Stimulated activated effector memory CD8-positive, alpha-beta T cell treated with anti-CD3 and anti-CD28 coated beads, Interleukin-12 subunit alpha, Interleukin-12 subunit beta, amount 100 ng/mL, for 72 hours (primary cell): ENCODE results near the gene OR8B8.
"Not testable (repeated sequence)": the region's sequence is repeated elsewhere in the genome, so short reads cannot be mapped to it uniquely, and the experiment has no call there.

ENCODE experiments used
- ATAC-seq: fragments of 150-1000 bp; cut with Tn5 transposase; 2 replicates; pipeline ENCODE4 v1.10.0; 2021
- DNase-seq, 2 donors: peaks; one replicate each; pipeline ENCODE4 v3.0.0; 2021 to 2022; ENCODE audit warnings: low spot score in 2 of 2
- H3K27ac Mint-ChIP-seq: one replicate; pipeline ENCODE4 v1.8.0; 2022; ENCODE audit warnings: mild to moderate bottlenecking, mixed read lengths
- H3K36me3 Mint-ChIP-seq: one replicate; pipeline ENCODE4 v1.8.0; 2022; ENCODE audit warnings: mild to moderate bottlenecking, mixed read lengths
- H3K4me1 Mint-ChIP-seq: one replicate; pipeline ENCODE4 v1.8.0; 2022; ENCODE audit warnings: mixed read lengths
- H3K4me3 Mint-ChIP-seq: one replicate; pipeline ENCODE4 v1.8.0; 2022; ENCODE audit warnings: mild to moderate bottlenecking, mixed read lengths
- H3K9me3 Mint-ChIP-seq: one replicate; pipeline ENCODE4 v1.8.0; 2022; ENCODE audit warnings: mixed read lengths

Gene OR8B8

GRCh38 chr11:124463324-124463723 is 17.8 kb upstream of the OR8B8 start:
- ATAC-seq (no peak), DNase-seq (no peak)
- Mint-ChIP-seq H3K4me3 (no peak overlapping the region), H3K36me3 (no peaks in the 10 kb centered on the region), H3K9me3 (no peaks in the 10 kb centered on the region), H3K4me1 (no peaks in the 10 kb centered on the region), H3K27ac (no peak overlapping the region)

GRCh38 chr11:124460459-124460858 is 15.0 kb upstream of the OR8B8 start:
- H3K9me3 Mint-ChIP-seq: no peaks in the 10 kb centered on the region
- no peaks in the 10 kb centered on the region for H3K4me1 Mint-ChIP-seq
- no peaks in the 10 kb centered on the region for H3K36me3 Mint-ChIP-seq
- no peak overlapping the region for H3K4me3 Mint-ChIP-seq
- DNase-seq: no peak
- ATAC-seq: no peak
- no peak overlapping the region for H3K27ac Mint-ChIP-seq

DNA sequence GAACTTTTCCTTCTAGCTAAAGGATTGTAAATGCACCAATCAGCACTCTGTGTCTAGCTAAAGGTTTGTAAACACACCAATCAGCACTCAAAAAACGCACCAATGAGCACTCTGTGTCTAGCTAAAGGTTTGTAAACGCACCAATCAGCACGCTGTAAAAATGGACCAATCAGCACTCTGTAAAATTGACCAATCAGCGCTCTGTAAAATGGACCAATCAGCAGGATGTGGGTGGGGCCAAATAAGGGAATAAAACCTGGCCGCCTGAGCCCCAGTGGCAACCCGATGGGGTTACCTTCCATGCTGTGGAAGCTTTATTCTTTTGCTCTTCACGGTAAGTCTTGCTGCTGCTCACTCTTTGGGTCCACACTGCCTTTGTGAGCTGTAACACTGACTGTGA is 13.9 kb upstream of the OR8B8 start:
- not testable (repeated sequence) for H3K36me3 Mint-ChIP-seq, H3K9me3 Mint-ChIP-seq, H3K27ac Mint-ChIP-seq, H3K4me3 Mint-ChIP-seq, ATAC-seq, H3K4me1 Mint-ChIP-seq, DNase-seq

- Mint-ChIP-seq H3K36me3 (no peaks in the 10 kb centered on the region), H3K4me3 (no peak overlapping the region), H3K27ac (no peak overlapping the region), H3K9me3 (peaks cover 3% of the 10 kb centered on the region), H3K4me1 (no peaks in the 10 kb centered on the region)
- no peak for ATAC-seq
- DNase-seq: no peak
Observed at GRCh38 chr11:124454552-124454951, 9.1 kb upstream of the OR8B8 start.

- H3K4me3 Mint-ChIP-seq: no peak overlapping the region
- no peak overlapping the region for H3K27ac Mint-ChIP-seq
- DNase-seq (no peak), ATAC-seq (no peak)
- peaks cover 3% of the 10 kb centered on the region for H3K9me3 Mint-ChIP-seq
- no peaks in the 10 kb centered on the region for H3K4me1 Mint-ChIP-seq
- H3K36me3 Mint-ChIP-seq: no peaks in the 10 kb centered on the region
Observed at GRCh38 chr11:124446916-124447315, 1.4 kb upstream of the OR8B8 start.

DNA sequence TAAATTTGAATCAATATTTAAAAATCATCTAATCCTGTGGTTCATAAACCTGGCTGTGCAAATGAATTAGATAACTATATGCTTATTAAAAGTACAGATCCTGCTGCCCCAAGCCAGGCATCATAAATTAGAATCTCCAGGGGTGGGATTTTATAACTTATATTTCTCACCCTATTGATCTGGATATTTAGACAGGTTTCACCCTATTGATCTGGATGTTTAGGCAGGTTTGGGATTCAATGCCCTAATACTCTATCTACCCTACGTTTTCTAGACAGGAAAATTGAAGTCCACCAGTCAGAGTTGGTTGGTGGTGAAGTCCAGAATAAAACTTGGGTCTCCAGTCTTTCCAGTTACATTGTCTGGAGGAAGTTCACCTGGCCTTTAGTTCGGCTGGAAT is 2.6 kb downstream of the OR8B8 start:
- no peak overlapping the region for H3K4me3 Mint-ChIP-seq
- no peak for DNase-seq
- H3K4me1 Mint-ChIP-seq: no peaks in the 10 kb centered on the region
- H3K9me3 Mint-ChIP-seq: no peaks in the 10 kb centered on the region
- no peak overlapping the region for H3K27ac Mint-ChIP-seq
- no peaks in the 10 kb centered on the region for H3K36me3 Mint-ChIP-seq
- no peak for ATAC-seq

DNA sequence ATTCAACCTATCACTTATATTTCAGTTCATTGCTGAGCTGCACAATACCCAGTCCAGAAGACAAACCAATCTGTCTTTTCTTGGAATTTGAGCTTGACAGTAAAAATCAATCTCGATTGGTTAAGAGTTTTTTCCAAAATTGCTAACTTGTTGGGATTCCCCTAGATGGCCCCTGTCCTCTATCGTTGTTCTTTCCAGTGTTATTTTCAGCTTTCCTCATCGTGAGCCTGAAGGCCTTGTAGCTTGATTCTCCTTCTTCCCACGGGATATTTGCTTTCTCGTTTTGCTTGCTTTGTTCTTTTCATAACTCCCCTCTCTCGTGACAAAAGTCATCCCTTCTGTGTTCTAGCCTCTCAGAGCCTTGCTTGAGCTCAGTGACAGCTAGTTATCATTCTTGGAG is 3.1 kb downstream of the OR8B8 start:
- Mint-ChIP-seq H3K4me1 (no peaks in the 10 kb centered on the region), H3K9me3 (no peaks in the 10 kb centered on the region), H3K27ac (no peak overlapping the region), H3K4me3 (no peak overlapping the region), H3K36me3 (no peaks in the 10 kb centered on the region)
- no peak for DNase-seq
- ATAC-seq: no peak

DNA sequence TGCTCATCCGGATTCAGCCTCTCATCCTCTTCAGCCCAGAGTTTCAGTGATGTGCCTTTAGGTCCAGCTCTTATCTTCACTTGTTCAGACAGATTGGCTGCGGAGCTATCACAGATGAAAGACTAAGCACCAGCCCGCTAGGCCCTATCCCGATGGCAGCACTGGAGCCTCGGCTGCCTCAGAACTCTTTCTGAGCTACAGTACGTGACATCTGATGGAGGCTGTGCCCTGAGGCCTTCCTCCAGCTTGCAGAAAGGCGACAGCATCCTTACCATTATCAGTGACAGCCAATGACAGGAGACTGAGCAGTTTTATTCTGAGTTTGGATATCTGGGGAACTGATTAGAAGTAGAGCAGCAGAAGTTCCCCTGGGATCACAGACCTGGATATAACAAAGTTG is 4.0 kb downstream of the OR8B8 start:
- Mint-ChIP-seq H3K9me3 (no peaks in the 10 kb centered on the region), H3K4me3 (no peak overlapping the region), H3K27ac (no peak overlapping the region), H3K4me1 (no peaks in the 10 kb centered on the region), H3K36me3 (no peaks in the 10 kb centered on the region)
- DNase-seq: no peak
- ATAC-seq: no peak

DNA sequence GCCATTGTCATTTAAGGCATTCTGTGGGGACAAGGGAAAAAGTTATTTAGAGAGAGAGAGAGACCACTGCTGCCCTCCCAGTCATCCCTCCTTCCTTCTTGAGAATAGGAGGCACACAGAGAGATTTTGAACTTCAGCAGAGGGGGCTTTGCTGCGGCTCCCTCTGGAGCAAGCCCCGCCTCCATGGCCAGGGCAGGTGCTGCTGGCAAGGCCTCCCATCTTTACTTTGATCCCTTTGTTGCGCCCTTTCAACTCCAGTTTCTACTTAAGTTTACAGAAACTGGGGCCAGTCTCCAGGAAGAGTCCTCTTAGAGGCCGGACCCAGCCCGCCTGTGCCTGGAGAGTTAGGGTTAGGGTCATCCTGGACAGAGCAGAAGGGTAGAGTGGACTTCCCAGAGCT is 4.4 kb downstream of the OR8B8 start:
- Mint-ChIP-seq H3K4me3 (no peak overlapping the region), H3K27ac (no peak overlapping the region), H3K36me3 (no peaks in the 10 kb centered on the region), H3K4me1 (no peaks in the 10 kb centered on the region), H3K9me3 (no peaks in the 10 kb centered on the region)
- no peak for DNase-seq
- no peak for ATAC-seq

GRCh38 chr11:124440608-124441007 is 4.9 kb downstream of the OR8B8 start:
- no peaks in the 10 kb centered on the region for H3K9me3 Mint-ChIP-seq
- DNase-seq: no peak
- peak; percentile 35 for ATAC-seq
- H3K4me1 Mint-ChIP-seq: no peaks in the 10 kb centered on the region
- no peaks in the 10 kb centered on the region for H3K36me3 Mint-ChIP-seq
- H3K4me3 Mint-ChIP-seq: no peak overlapping the region
- H3K27ac Mint-ChIP-seq: no peak overlapping the region

DNA sequence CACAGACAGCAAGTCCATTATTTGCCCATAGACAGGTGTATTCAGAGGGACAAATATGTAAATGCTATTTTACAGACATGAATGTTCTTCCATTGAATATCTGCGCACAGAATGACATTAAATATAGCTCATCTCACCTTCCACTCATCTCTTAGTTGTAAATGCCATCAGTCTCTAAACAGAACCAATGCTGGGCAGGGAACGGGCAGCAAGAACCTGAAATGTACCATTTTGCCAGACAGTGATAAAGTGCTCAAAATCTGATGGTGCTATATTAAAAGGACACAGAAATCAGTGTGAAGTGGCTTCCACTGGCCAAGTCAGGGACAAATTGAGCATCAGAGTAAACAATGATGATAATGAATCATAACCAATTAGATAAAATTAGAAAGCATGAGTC is 10.8 kb downstream of the OR8B8 start:
- ATAC-seq (no peak), DNase-seq (no peak)
- Mint-ChIP-seq H3K27ac (no peak overlapping the region), H3K4me3 (no peak overlapping the region), H3K9me3 (peaks cover under 1% of the 10 kb centered on the region), H3K36me3 (no peaks in the 10 kb centered on the region), H3K4me1 (no peaks in the 10 kb centered on the region)

GRCh38 chr11:124429599-124429998 is 15.9 kb downstream of the OR8B8 start:
- no peak overlapping the region for H3K27ac Mint-ChIP-seq
- no peak overlapping the region for H3K4me3 Mint-ChIP-seq

GRCh38 chr11:124424384-124424921 is 21.0 kb downstream of the OR8B8 start, which contains the start of gene OR8B4:
OR8B4 (minus strand) TSS chr11:124424871; CDS start chr11:124424871, 0 bp downstream.
- no peaks in the 10 kb centered on the region for H3K4me1 Mint-ChIP-seq
- no peak within 1 kb of the TSS for H3K27ac Mint-ChIP-seq
- DNase-seq: no peak
- no peak for ATAC-seq
- H3K36me3 Mint-ChIP-seq: no peaks in the 10 kb centered on the region
- no peak within 1 kb of the TSS for H3K4me3 Mint-ChIP-seq
- peaks cover under 1% of the 10 kb centered on the region for H3K9me3 Mint-ChIP-seq

More at GRCh38 chr11:124429599-124429998, 15.9 kb downstream of the OR8B8 start:
- ATAC-seq (no peak), DNase-seq (no peak)
- no peaks in the 10 kb centered on the region for H3K36me3 Mint-ChIP-seq
- peaks cover 4% of the 10 kb centered on the region for H3K9me3 Mint-ChIP-seq
- no peaks in the 10 kb centered on the region for H3K4me1 Mint-ChIP-seq

DNA sequence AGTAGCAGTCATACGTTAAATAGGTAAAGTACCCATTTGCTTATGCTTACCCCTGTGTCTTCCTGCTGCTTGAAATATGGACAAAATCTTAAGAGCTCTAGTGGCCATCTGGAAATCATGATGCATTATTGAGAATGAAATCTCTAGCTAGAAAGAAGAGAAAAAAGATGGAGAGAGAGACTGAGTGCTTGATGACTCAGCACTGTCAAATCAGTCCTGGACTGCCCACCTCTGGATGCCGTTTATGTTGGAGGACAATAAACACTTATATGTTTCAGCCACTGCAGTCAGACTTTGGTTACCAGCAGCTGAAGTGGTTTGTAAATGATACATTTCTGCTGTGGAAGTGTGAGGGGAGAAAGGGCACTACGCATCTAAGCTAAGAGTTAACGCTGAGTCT is 24.5 kb downstream of the OR8B8 start:
- H3K36me3 Mint-ChIP-seq: no peaks in the 10 kb centered on the region
- no peak for DNase-seq

GRCh38 chr11:124415356-124415923 is 30.1 kb downstream of the OR8B8 start:
- Mint-ChIP-seq H3K9me3 (no peaks in the 10 kb centered on the region), H3K4me3 (no peak overlapping the region), H3K27ac (no peak overlapping the region), H3K4me1 (no peaks in the 10 kb centered on the region), H3K36me3 (no peaks in the 10 kb centered on the region)
- ATAC-seq (no peak), DNase-seq (no peak)

More for the DNA sequence above, 24.5 kb downstream of the OR8B8 start:
- no peak overlapping the region for H3K4me3 Mint-ChIP-seq
- no peak for ATAC-seq
- H3K9me3 Mint-ChIP-seq: no peaks in the 10 kb centered on the region
- no peak overlapping the region for H3K27ac Mint-ChIP-seq
- no peaks in the 10 kb centered on the region for H3K4me1 Mint-ChIP-seq

- Mint-ChIP-seq H3K4me1 (no peaks in the 10 kb centered on the region), H3K27ac (no peak overlapping the region), H3K9me3 (no peaks in the 10 kb centered on the region), H3K36me3 (no peaks in the 10 kb centered on the region), H3K4me3 (no peak overlapping the region)
- no peak for DNase-seq
- no peak for ATAC-seq
Observed at GRCh38 chr11:124409906-124410305, 35.6 kb downstream of the OR8B8 start.

DNA sequence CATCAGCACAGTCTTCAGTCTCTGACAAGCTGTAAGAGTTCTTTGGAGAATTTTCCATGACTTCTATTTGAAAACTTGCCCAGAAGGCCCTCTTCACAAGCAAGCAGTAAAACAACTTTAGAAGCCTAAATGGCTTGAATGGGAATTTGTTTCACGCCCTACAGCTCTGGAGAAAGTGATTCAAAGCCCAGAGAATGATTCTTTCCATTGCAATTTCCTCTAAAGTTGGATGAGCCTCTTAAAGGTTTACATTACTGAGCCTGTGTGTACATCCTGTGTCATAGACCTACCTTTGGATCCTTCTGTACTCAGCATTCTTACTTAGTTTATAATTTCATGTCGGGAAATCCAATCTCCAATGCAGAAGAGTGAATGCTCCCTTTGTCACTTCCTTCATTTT is 39.9 kb downstream of the OR8B8 start:
- ATAC-seq (no peak), DNase-seq (no peak)
- no peak overlapping the region for H3K4me3 Mint-ChIP-seq
- no peak overlapping the region for H3K27ac Mint-ChIP-seq
- no peaks in the 10 kb centered on the region for H3K9me3 Mint-ChIP-seq
- H3K36me3 Mint-ChIP-seq: no peaks in the 10 kb centered on the region
- no peaks in the 10 kb centered on the region for H3K4me1 Mint-ChIP-seq
